SK-N-MC (cell line): ENCODE measurements around the gene PURA.

Experiments used
- EZH2 ChIP-seq: fragments of 200-600 bp; sonication (generic); IDR thresholded peaks from one replicate; pipeline ENCODE4 v1.6.1; 2017; ENCODE audit warnings: antibody characterized with exemption
- POLR2AphosphoS5 ChIP-seq: IDR thresholded peaks from 2 replicates; pipeline ENCODE4 v1.6.1; 2012; ENCODE audit warnings: mild to moderate bottlenecking, low read depth, low read length, borderline replicate concordance

GRCh38 chr5:140076788-140077187 lies 37.1 kb upstream of the PURA start:
- no peak for TF ChIP-seq EZH2
- no peak for TF ChIP-seq POLR2AphosphoS5
